ENCODE measurements around the gene IER2. TPM values are rescaled to one million over a fixed set of nuclear protein-coding genes. Genes with fewer than 3 reads are reported as not detected.
"Not testable (repeated sequence)": the region's sequence is repeated elsewhere in the genome, so short reads cannot be mapped to it uniquely, and the experiment has no call there.

IER2 gene
- total RNA-seq, 1 donor from 2014 or later = 21.8 TPM

- DNase-seq (ENCODE audit: low read depth) = no peak
Observed at GRCh38 chr19:13190781-13191540, 40.8 kb downstream of the IER2 start.

DNA sequence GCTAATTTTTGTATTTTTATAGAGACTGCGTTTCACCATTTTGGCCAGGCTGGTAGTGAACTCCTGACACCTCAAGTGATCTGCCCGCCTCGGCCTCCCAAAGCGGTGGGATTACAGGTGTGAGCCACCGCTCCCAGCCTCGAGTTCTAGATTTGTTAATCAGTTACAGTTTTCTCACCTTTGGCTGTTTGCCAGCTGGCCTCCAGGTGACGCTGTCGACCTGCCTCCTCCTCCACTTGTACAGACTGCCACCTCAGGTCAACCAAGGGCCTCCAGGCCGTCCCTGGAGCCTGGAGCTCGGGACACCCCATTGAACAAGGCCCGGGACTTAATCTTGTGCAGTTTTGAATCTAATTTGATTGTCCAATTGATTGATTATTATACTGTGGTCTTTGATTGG is 45.5 kb downstream of the IER2 start:
- DNase-seq (ENCODE audit: low read depth) = no peak

DNA sequence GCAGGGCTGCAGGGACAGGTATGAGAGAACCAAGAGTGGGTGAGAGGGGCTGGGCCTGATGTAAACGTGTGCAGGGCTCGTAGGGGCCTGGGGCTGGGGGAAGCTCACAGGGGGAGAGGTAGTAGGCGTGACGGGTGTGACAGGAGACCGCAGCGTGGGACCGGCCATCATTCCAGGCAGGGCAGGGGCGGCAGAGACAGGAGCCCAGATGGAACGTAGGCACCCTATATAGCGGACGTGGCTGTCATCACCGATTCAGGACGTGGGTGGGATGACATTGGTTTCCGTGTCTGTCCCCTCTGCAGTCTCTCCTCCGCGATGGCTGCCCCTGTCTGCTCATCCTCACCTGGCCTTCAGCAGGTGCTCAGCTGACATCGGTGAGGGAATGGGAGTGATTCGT is 48.4 kb downstream of the IER2 start:
- no peak for DNase-seq (ENCODE audit: low read depth)

GRCh38 chr19:13202112-13202511 is 51.9 kb downstream of the IER2 start:
- not testable (repeated sequence) for DNase-seq (ENCODE audit: low read depth)

Other genes starting within 250 kb of the IER2 start
- 0.16 TPM in 1 of 2 replicates, not detected in the other for gene SYCE2, start 231.1 kb upstream of the IER2 start, total RNA-seq
- gene FARSA, start 216.7 kb upstream of the IER2 start, total RNA-seq = 47.8 and 55.7 TPM in 2 replicates
- gene CALR, start 211.8 kb upstream of the IER2 start, total RNA-seq = 890 and 1,463 TPM in 2 replicates
- 199 and 236 TPM in 2 replicates for gene RAD23A, start 204.5 kb upstream of the IER2 start, total RNA-seq
- 44.6 and 58.1 TPM in 2 replicates for gene GADD45GIP1, start 193.2 kb upstream of the IER2 start, total RNA-seq
- gene DAND5, start 180.8 kb upstream of the IER2 start, total RNA-seq = not detected in 2 replicates
- 17.7 and 23.3 TPM in 2 replicates for gene NFIX, start 154.9 kb upstream of the IER2 start, total RNA-seq
- not detected in 2 replicates for gene LYL1, start 47.6 kb upstream of the IER2 start, total RNA-seq
- 23.3 and 30.0 TPM in 2 replicates for gene TRMT1, start 33.7 kb upstream of the IER2 start, total RNA-seq
- gene NACC1, start 32.1 kb upstream of the IER2 start, total RNA-seq = 59.7 and 66.2 TPM in 2 replicates
- gene STX10, start within 50 bp of the IER2 start, total RNA-seq = 54.1 and 85.2 TPM in 2 replicates

All from myocyte (in vitro differentiated cells).